Measurements from ENCODE around the gene PXDN. TPM values are rescaled to one million over a fixed set of nuclear protein-coding genes. Genes with fewer than 3 reads are reported as not detected.
"Not testable (repeated sequence)": the region's sequence is repeated elsewhere in the genome, so short reads cannot be mapped to it uniquely, and the experiment has no call there.

PXDN gene
- total and polyA plus RNA-seq, 2 donors (not counting 1 experiment from before 2014, with no cell fraction given): 0.21 to 1.4 TPM

DNA sequence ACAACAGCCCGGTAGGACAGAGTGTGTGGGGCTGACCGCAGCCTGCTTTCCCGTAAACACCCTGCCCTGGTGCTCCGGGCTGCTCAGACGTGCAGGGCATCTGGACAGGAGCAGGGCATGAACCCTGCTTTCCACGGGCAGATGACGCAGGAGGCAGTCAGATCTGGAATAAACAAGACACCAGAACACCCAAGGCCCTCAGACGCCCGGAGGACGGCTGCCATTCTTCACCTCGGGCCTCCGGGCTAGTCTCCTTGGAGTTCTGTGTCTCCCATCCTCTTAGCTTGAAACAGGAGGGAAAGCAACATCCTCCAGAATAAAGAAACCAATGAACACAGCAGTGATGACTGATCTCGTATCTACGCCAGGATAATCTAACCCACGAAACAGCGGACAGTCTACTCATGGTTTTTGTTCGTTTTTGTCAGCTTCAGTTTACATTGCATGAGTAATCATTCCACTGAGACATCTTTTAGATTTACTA lies 7.3 kb downstream of the PXDN start:
- Histone ChIP-seq H2AFZ (ENCODE audit: insufficient read depth, low read depth, low read length, poor library complexity, severe bottlenecking) (no peak overlapping the region), H3K4me2 (replicated peaks; ENCODE audit: low read depth, low read length, poor library complexity, severe bottlenecking) (no peak overlapping the region), H4K20me1 (ENCODE audit: control insufficient read depth, insufficient read depth, low read length, poor library complexity, severe bottlenecking) (no peaks in the 10 kb centered on the region), H3K27ac (ENCODE audit: low read length in 2 of 2) (no peak overlapping the region), H3K9ac (ENCODE audit: low read length) (no peak overlapping the region), H3K36me3 (replicated peaks in 1 of 2; ENCODE audit: control extremely low read depth in 1 of 2, control insufficient read depth in 1 of 2, extremely low read depth in 1 of 2, insufficient read depth in 2 of 2, low read length in 1 of 2) (no peaks in the 10 kb centered on the region), H3K79me2 (ENCODE audit: control insufficient read depth, insufficient read depth, low read length) (no peaks in the 10 kb centered on the region), H3K4me3 (ENCODE audit: control extremely low read depth in 1 of 5, extremely low read depth in 1 of 5, insufficient read depth in 1 of 5, low read depth in 2 of 5, low read length in 4 of 5) (no peak overlapping the region), H3K9me3 (ENCODE audit: control extremely low read depth in 1 of 3, control insufficient read depth in 2 of 3, insufficient read depth in 1 of 3, low read length in 2 of 3) (peaks cover 0 to 8% (median 0%) of the 10 kb centered on the region in 3 donors), H3K27me3 (replicated peaks in 1 of 4; ENCODE audit: control extremely low read depth in 1 of 4, control insufficient read depth in 3 of 4, insufficient read depth in 4 of 4, low read length in 3 of 4) (no peaks in the 10 kb centered on the region), H3K4me1 (ENCODE audit: control insufficient read depth in 2 of 2, insufficient read depth in 2 of 2, low read length in 2 of 2) (no peaks in the 10 kb centered on the region)
- TF ChIP-seq, protein P1, sequence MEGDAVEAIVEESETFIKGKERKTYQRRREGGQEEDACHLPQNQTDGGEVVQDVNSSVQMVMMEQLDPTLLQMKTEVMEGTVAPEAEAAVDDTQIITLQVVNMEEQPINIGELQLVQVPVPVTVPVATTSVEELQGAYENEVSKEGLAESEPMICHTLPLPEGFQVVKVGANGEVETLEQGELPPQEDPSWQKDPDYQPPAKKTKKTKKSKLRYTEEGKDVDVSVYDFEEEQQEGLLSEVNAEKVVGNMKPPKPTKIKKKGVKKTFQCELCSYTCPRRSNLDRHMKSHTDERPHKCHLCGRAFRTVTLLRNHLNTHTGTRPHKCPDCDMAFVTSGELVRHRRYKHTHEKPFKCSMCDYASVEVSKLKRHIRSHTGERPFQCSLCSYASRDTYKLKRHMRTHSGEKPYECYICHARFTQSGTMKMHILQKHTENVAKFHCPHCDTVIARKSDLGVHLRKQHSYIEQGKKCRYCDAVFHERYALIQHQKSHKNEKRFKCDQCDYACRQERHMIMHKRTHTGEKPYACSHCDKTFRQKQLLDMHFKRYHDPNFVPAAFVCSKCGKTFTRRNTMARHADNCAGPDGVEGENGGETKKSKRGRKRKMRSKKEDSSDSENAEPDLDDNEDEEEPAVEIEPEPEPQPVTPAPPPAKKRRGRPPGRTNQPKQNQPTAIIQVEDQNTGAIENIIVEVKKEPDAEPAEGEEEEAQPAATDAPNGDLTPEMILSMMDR (IDR thresholded peaks at IDR 0.05): no peak
- no peak for TF ChIP-seq EZH2 (IDR thresholded peaks at IDR 0.05; ENCODE audit: borderline replicate concordance, insufficient read depth, low read depth, low read length, poor library complexity, severe bottlenecking)
- Mint-ChIP-seq H3K4me3 (no peak overlapping the region), H3K27me3 (peaks cover 12% of the 10 kb centered on the region), H3K27ac (no peak overlapping the region), H3K9me3 (ENCODE audit: insufficient read depth) (no peaks in the 10 kb centered on the region), H3K4me1 (peaks cover 3% of the 10 kb centered on the region)
- CTCF ChIA-PET: no interaction called here
- ATAC-seq (ENCODE audit: low read depth) (no peak), DNase-seq (no peak)
- POLR2A ChIA-PET: no interaction called here
- intact Hi-C loops (cut with micrococcal nuclease): no loop called here
- WGBS (ENCODE audit: insufficient coverage): 87% methylated on average over 12 of the region's 17 CpGs

DNA sequence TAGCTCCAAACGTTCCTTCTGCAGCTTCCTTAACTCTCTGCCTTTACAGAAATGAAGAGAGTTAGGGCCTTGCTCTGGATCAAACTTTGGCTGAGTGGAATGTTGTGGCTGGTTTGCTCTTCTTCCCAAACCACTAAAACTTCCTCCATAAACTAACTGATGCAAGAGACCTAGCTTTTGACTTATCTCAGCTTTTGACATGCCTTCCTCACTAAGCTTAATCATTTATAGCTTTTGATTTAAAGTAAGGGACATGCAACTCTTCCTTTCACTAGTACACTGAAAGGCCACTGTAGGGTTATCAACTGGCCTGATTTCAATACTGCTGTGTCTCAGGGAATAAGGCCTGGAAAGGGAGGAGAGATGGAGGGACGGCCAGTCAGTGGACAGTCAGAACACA lies 8.3 kb downstream of the PXDN start:
- POLR2A ChIA-PET: no interaction called here
- no peak for DNase-seq
- CTCF ChIA-PET: no interaction called here
- peaks cover 0 to 5% (median 0%) of the 10 kb centered on the region in 3 donors for H3K9me3 ChIP-seq (ENCODE audit: control extremely low read depth in 1 of 3, control insufficient read depth in 2 of 3, insufficient read depth in 1 of 3, low read length in 2 of 3)
- peaks cover 4% of the 10 kb centered on the region for H3K27me3 Mint-ChIP-seq
- WGBS (ENCODE audit: insufficient coverage): no CpG with 5 or more reads among the region's 2 CpGs
- intact Hi-C loops (cut with micrococcal nuclease): no loop called here
- TF ChIP-seq EZH2 (IDR thresholded peaks at IDR 0.05; ENCODE audit: borderline replicate concordance, insufficient read depth, low read depth, low read length, poor library complexity, severe bottlenecking): no peak
- TF ChIP-seq, protein P1 (IDR thresholded peaks at IDR 0.05): no peak
- no peak overlapping the region for H2AFZ ChIP-seq (ENCODE audit: insufficient read depth, low read depth, low read length, poor library complexity, severe bottlenecking)
- no peaks in the 10 kb centered on the region for H3K4me1 Mint-ChIP-seq
- no peak overlapping the region for H3K4me2 ChIP-seq (replicated peaks; ENCODE audit: low read depth, low read length, poor library complexity, severe bottlenecking)
- H3K36me3 ChIP-seq (replicated peaks in 1 of 2; ENCODE audit: control extremely low read depth in 1 of 2, control insufficient read depth in 1 of 2, extremely low read depth in 1 of 2, insufficient read depth in 2 of 2, low read length in 1 of 2): no peaks in the 10 kb centered on the region
- H4K20me1 ChIP-seq (ENCODE audit: control insufficient read depth, insufficient read depth, low read length, poor library complexity, severe bottlenecking): no peaks in the 10 kb centered on the region
- ATAC-seq (ENCODE audit: low read depth): no peak
- H3K27ac ChIP-seq (ENCODE audit: low read length in 2 of 2): no peak overlapping the region
- no peaks in the 10 kb centered on the region for H3K9me3 Mint-ChIP-seq (ENCODE audit: insufficient read depth)
- H3K27me3 ChIP-seq (replicated peaks in 1 of 4; ENCODE audit: control extremely low read depth in 1 of 4, control insufficient read depth in 3 of 4, insufficient read depth in 4 of 4, low read length in 3 of 4): no peaks in the 10 kb centered on the region
- H3K4me3 ChIP-seq (ENCODE audit: control extremely low read depth in 1 of 5, extremely low read depth in 1 of 5, insufficient read depth in 1 of 5, low read depth in 2 of 5, low read length in 4 of 5): no peak overlapping the region
- no peaks in the 10 kb centered on the region for H3K4me1 ChIP-seq (ENCODE audit: control insufficient read depth in 2 of 2, insufficient read depth in 2 of 2, low read length in 2 of 2)
- H3K9ac ChIP-seq (ENCODE audit: low read length): no peak overlapping the region
- no peak overlapping the region for H3K27ac Mint-ChIP-seq
- no peaks in the 10 kb centered on the region for H3K79me2 ChIP-seq (ENCODE audit: control insufficient read depth, insufficient read depth, low read length)
- no peak overlapping the region for H3K4me3 Mint-ChIP-seq

DNA sequence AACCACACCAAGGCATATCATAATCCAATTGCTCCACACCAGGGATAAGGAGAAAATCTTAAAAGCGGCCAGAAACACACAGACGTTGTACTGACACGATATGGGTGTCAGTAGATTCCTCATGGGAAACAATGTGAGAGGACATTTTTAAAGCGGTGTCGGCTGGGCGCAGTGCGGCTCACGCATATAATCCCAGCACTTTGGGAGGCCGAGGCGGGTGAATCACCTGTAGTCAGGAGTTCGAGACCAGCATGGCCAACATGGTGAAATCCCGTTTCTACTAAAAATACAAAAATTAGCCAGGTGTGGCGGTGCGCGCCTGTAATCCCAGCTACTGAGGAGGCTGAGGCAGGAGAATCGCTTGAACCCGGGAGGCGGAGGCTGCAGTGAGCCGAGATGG lies 11.0 kb downstream of the PXDN start:
- H2AFZ ChIP-seq (ENCODE audit: insufficient read depth, low read depth, low read length, poor library complexity, severe bottlenecking); H3K4me1 ChIP-seq (ENCODE audit: control insufficient read depth in 2 of 2, insufficient read depth in 2 of 2, low read length in 2 of 2); H4K20me1 ChIP-seq (ENCODE audit: control insufficient read depth, insufficient read depth, low read length, poor library complexity, severe bottlenecking); ATAC-seq (ENCODE audit: low read depth); H3K27ac ChIP-seq (ENCODE audit: low read length in 2 of 2); H3K9me3 Mint-ChIP-seq (ENCODE audit: insufficient read depth); H3K79me2 ChIP-seq (ENCODE audit: control insufficient read depth, insufficient read depth, low read length); H3K9ac ChIP-seq (ENCODE audit: low read length); H3K27me3 Mint-ChIP-seq; H3K27ac Mint-ChIP-seq; H3K27me3 ChIP-seq (replicated peaks in 1 of 4; ENCODE audit: control extremely low read depth in 1 of 4, control insufficient read depth in 3 of 4, insufficient read depth in 4 of 4, low read length in 3 of 4); POLR2A ChIA-PET; DNase-seq; CTCF ChIA-PET; H3K4me3 ChIP-seq (ENCODE audit: control extremely low read depth in 1 of 5, extremely low read depth in 1 of 5, insufficient read depth in 1 of 5, low read depth in 2 of 5, low read length in 4 of 5); H3K4me3 Mint-ChIP-seq; intact Hi-C loops (cut with micrococcal nuclease); H3K4me2 ChIP-seq (replicated peaks; ENCODE audit: low read depth, low read length, poor library complexity, severe bottlenecking); H3K4me1 Mint-ChIP-seq; H3K9me3 ChIP-seq (ENCODE audit: control extremely low read depth in 1 of 3, control insufficient read depth in 2 of 3, insufficient read depth in 1 of 3, low read length in 2 of 3); H3K36me3 ChIP-seq (replicated peaks in 1 of 2; ENCODE audit: control extremely low read depth in 1 of 2, control insufficient read depth in 1 of 2, extremely low read depth in 1 of 2, insufficient read depth in 2 of 2, low read length in 1 of 2): not testable (repeated sequence)
- 97% methylated on average over 16 of the region's 19 CpGs for WGBS (ENCODE audit: insufficient coverage)
